AG04450 (cell line): ENCODE data around the gene TMEM263. TPM values are rescaled to one million over a fixed set of nuclear protein-coding genes. Genes with fewer than 3 reads are reported as not detected.

Experiments
- CTCF ChIA-PET: fragments of 300-600, 350-600 bp; formaldehyde crosslinking; extraction: SDS; loops from one replicate; lab custom pipeline; 2022; ENCODE audit warnings: antibody characterized with exemption, inconsistent platforms; lab: Charles Lee
- POLR2A ChIA-PET: fragments of 350-600 bp; formaldehyde crosslinking; extraction: SDS; loops from one replicate; lab custom pipeline; 2021; ENCODE audit warnings: antibody characterized with exemption, inconsistent platforms; lab: Yijun Ruan, JAX
- DNase-seq: peaks from one replicate; pipeline ENCODE4 v3.0.0-alpha.2; 2011; ENCODE audit warnings: low read depth, low spot score
- H3K27ac ChIP-seq: one replicate; pipeline ENCODE4 v1.5.1; 2012; ENCODE audit warnings: low read depth, low read length, control low read depth
- H3K27me3 ChIP-seq: one replicate; pipeline ENCODE4 v1.6.0; 2012; ENCODE audit warnings: low read length; ENCODE audit not compliant: control insufficient read depth, insufficient read depth
- H3K4me3 ChIP-seq: 2 replicates; pipeline ENCODE4 v1.5.1; 2011; ENCODE audit warnings: mild to moderate bottlenecking, low read depth, low read length, control low read depth
- H3K9me3 ChIP-seq: 2 replicates; pipeline ENCODE4 v1.5.1; 2012; ENCODE audit warnings: low read length; ENCODE audit not compliant: control insufficient read depth, insufficient read depth
- CTCF ChIP-seq: IDR thresholded peaks from 2 replicates; pipeline ENCODE4 v1.5.1; 2011; ENCODE audit warnings: low read depth, low read length, control low read depth, inconsistent platforms
- polyA minus RNA-seq: library from RNA; depleted of rRNA, polyadenylated mRNA; stranded (reverse); fragments of >200 nt; gene quantifications from 2 replicates; pipeline ENCODE4 v1.2.3, GENCODE V29; 2011; rRNA and poly(A)+ RNA removed
- polyA plus RNA-seq: library from polyadenylated mRNA; depleted of rRNA; stranded (reverse); fragments of >200 nt; gene quantifications from 2 replicates; pipeline ENCODE4 v1.2.3, GENCODE V29; 2011; rRNA removed

The TMEM263 gene
- 86.0 and 118 TPM in 2 replicates for polyA plus RNA-seq
- polyA minus RNA-seq, result 119 and 142 TPM in 2 replicates

GRCh38 chr12:106955377-106956047, at the start of gene TMEM263:
Gene TMEM263, plus strand, starts transcription at chr12:106955907. Its CDS starts 11,210 bp downstream, at chr12:106967117.
- peaks cover 3% of the 10 kb centered on the region; the same call in 1 of the 2 replicates for H3K9me3 ChIP-seq
- TF ChIP-seq CTCF, result no peak
- no peaks in the 10 kb centered on the region for H3K27me3 ChIP-seq
- POLR2A ChIA-PET, result interaction anchor here (0.5 to 2.3 kb wide), 29 partner anchors 9 to 1492 kb away, joined by 3 to 44 read pairs (median 5); partner anchors contain the start of genes CRY1, MTERF2 and RIC8B
- H3K27ac ChIP-seq, result peak within 1 kb of the TSS; percentile 94
- peak within 1 kb of the TSS; percentile 76 for H3K4me3 ChIP-seq
- peak; percentile 91 for DNase-seq
- CTCF ChIA-PET, result interaction anchor here (0.6 to 2.6 kb wide), 6 partner anchors 15 to 598 kb away, joined by 3 to 15 read pairs (median 4); partner anchors contain the start of gene POLR3B

- no peaks in the 10 kb centered on the region for H3K9me3 ChIP-seq
- no peak for DNase-seq
- POLR2A ChIA-PET, result no interaction called here
- H3K4me3 ChIP-seq, result no peak overlapping the region
- H3K27me3 ChIP-seq, result no peaks in the 10 kb centered on the region
- no peak for TF ChIP-seq CTCF
- no peak overlapping the region for H3K27ac ChIP-seq
- CTCF ChIA-PET, result interaction anchor here (0.6 kb wide), 1 partner anchor 492 kb away, joined by 3 read pairs; no protein-coding TSS in a partner anchor
Measured at GRCh38 chr12:106906715-106907114, 49.0 kb upstream of the TMEM263 start.

- ChIA-PET POLR2A (no interaction called here), CTCF (interaction anchor here (0.6 kb wide), 1 partner anchor 493 kb away, joined by 3 read pairs; no protein-coding TSS in a partner anchor)
- no peak for DNase-seq
- no peak for TF ChIP-seq CTCF
- Histone ChIP-seq H3K9me3 (no peaks in the 10 kb centered on the region), H3K27me3 (no peaks in the 10 kb centered on the region), H3K4me3 (no peak overlapping the region), H3K27ac (no peak overlapping the region)
Measured at GRCh38 chr12:106907411-106907810, 48.3 kb upstream of the TMEM263 start.

GRCh38 chr12:106907846-106908245, 47.9 kb upstream of the TMEM263 start:
- DNase-seq, result no peak
- CTCF ChIA-PET, result interaction anchor here (1.1 kb wide), 1 partner anchor 13 kb away, joined by 4 read pairs; no protein-coding TSS in a partner anchor
- H3K9me3 ChIP-seq, result no peaks in the 10 kb centered on the region
- POLR2A ChIA-PET, result interaction anchor here (0.7 kb wide), 1 partner anchor 36 kb away, joined by 3 read pairs; no protein-coding TSS in a partner anchor
- no peak overlapping the region for H3K4me3 ChIP-seq
- H3K27me3 ChIP-seq, result no peaks in the 10 kb centered on the region
- no peak overlapping the region for H3K27ac ChIP-seq
- no peak for TF ChIP-seq CTCF

- CTCF ChIA-PET, result interaction anchor here (1.1 kb wide), 1 partner anchor 12 kb away, joined by 4 read pairs; no protein-coding TSS in a partner anchor
- DNase-seq, result no peak
Measured at GRCh38 chr12:106908561-106908960, 47.1 kb upstream of the TMEM263 start.

More at GRCh38 chr12:106908561-106908960, 47.1 kb upstream of the TMEM263 start:
- TF ChIP-seq CTCF, result no peak
- POLR2A ChIA-PET, result no interaction called here
- H3K27me3 ChIP-seq, result no peaks in the 10 kb centered on the region
- H3K4me3 ChIP-seq, result no peak overlapping the region
- no peaks in the 10 kb centered on the region for H3K9me3 ChIP-seq
- H3K27ac ChIP-seq, result no peak overlapping the region
